Peyer's patch (tissue), 4 donors: ENCODE results near the gene H6PD. TPM values are rescaled to one million over a fixed set of nuclear protein-coding genes. Genes with fewer than 3 reads are reported as not detected.
"Not testable (repeated sequence)": the region's sequence is repeated elsewhere in the genome, so short reads cannot be mapped to it uniquely, and the experiment has no call there.

Experiments used
- DNase-seq, 3 donors: peaks; one replicate each; pipeline ENCODE4 v3.0.0-alpha.2; 2017 to 2019
- H3K27ac ChIP-seq, 4 donors: fragments of 200-600 bp; sonication (generic); one replicate each; pipeline ENCODE4 v1.5.1; 2016 to 2019
- H3K27me3 ChIP-seq, 2 donors: fragments of 200-600 bp; sonication (generic); one replicate each; pipeline ENCODE4 v1.5.1; 2019
- H3K36me3 ChIP-seq, 3 donors: fragments of 200-600 bp; sonication (generic); one replicate each; pipeline ENCODE4 v1.5.1; 2016 to 2019
- H3K4me1 ChIP-seq, 4 donors: fragments of 200-600 bp; sonication (generic); one replicate each; pipeline ENCODE4 v1.5.1; 2016 to 2019
- H3K4me3 ChIP-seq, 4 donors: fragments of 200-600 bp; sonication (generic); 1 replicate in 3 of 4; 2 replicates in 1 of 4; pipeline ENCODE4 v1.5.1; 2016 to 2019; ENCODE audit warnings: mild to moderate bottlenecking in 1 of 4
- H3K9me3 ChIP-seq, 4 donors: fragments of 200-600 bp; sonication (generic); one replicate each; pipeline ENCODE4 v1.5.1; 2016 to 2019; ENCODE audit warnings: mild to moderate bottlenecking in 1 of 4
- POLR2A ChIP-seq, 2 donors: fragments of 450-650 bp; IDR thresholded peaks; one replicate each; pipeline ENCODE4 v1.5.1; 2017; ENCODE audit warnings: antibody characterized with exemption in 2 of 2, mild to moderate bottlenecking in 2 of 2, moderate library complexity in 2 of 2
- total RNA-seq, 4 donors: library from RNA; depleted of rRNA; stranded (reverse); fragments of >200 nt; gene quantifications; one replicate each; pipeline ENCODE4 v1.1.0, GENCODE V29; 2016
- TF ChIP-seq, protein P1 (sequence below), 6 experiments: fragments of 450-650 bp in 4 of 6; fragments of 200-600 bp in 2 of 6; sonication (generic) in 1 of 6; IDR thresholded peaks; one replicate each; pipeline ENCODE4 v1.5.1; 2017 to 2019; ENCODE audit warnings: antibody characterized with exemption in 6 of 6, mild to moderate bottlenecking in 3 of 6, moderate library complexity in 1 of 6

Gene H6PD
- total RNA-seq, 4 donors from 2014 or later = 23.1 to 72.9 (median 37.2) TPM

DNA sequence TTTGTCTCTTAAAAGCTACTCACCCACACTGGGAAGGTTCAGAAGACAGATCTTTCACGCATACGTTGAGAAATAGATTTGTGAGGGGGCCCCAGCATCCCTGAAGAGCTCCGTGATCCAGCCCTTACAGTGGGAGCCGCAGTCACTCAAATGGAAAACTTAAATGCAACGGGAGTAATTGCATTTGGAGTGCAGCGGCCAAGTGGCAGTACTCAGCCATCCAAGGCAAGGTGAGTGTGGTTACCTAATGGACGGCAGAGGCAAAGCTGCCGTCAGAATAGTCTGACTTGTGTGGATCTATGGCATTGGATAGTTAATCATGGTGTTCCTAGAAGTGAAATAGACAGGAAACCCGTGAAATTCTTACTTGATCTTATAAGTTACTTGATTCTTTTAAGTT is 63.3 kb downstream of the H6PD start:
- no peak for TF ChIP-seq POLR2A (IDR thresholded peaks at IDR 0.05)
- TF ChIP-seq, protein P1, sequence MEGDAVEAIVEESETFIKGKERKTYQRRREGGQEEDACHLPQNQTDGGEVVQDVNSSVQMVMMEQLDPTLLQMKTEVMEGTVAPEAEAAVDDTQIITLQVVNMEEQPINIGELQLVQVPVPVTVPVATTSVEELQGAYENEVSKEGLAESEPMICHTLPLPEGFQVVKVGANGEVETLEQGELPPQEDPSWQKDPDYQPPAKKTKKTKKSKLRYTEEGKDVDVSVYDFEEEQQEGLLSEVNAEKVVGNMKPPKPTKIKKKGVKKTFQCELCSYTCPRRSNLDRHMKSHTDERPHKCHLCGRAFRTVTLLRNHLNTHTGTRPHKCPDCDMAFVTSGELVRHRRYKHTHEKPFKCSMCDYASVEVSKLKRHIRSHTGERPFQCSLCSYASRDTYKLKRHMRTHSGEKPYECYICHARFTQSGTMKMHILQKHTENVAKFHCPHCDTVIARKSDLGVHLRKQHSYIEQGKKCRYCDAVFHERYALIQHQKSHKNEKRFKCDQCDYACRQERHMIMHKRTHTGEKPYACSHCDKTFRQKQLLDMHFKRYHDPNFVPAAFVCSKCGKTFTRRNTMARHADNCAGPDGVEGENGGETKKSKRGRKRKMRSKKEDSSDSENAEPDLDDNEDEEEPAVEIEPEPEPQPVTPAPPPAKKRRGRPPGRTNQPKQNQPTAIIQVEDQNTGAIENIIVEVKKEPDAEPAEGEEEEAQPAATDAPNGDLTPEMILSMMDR (IDR thresholded peaks at IDR 0.05) = no peak
- no peaks in the 10 kb centered on the region for H3K9me3 ChIP-seq
- H3K36me3 ChIP-seq = no peaks in the 10 kb centered on the region
- no peak overlapping the region for H3K27ac ChIP-seq
- H3K4me3 ChIP-seq = no peak overlapping the region
- peaks cover 2 to 67% (median 13%) of the 10 kb centered on the region in 4 donors for H3K4me1 ChIP-seq
- H3K27me3 ChIP-seq = no peaks in the 10 kb centered on the region
- DNase-seq = no peak

- TF ChIP-seq, protein P1 (IDR thresholded peaks at IDR 0.05) = no peak
- TF ChIP-seq POLR2A (IDR thresholded peaks at IDR 0.05) = no peak
- H3K27me3 ChIP-seq = no peaks in the 10 kb centered on the region
- H3K4me1 ChIP-seq = peaks cover 3 to 71% (median 15%) of the 10 kb centered on the region in 4 donors
- H3K27ac ChIP-seq = peak overlapping the region in 1 of 4 donors; percentile 12
- no peaks in the 10 kb centered on the region for H3K9me3 ChIP-seq
- no peak overlapping the region for H3K4me3 ChIP-seq
- no peaks in the 10 kb centered on the region for H3K36me3 ChIP-seq
- DNase-seq = no peak
These were observed 63.7 kb downstream of the H6PD start for GRCh38 chr1:9298282-9298681.

DNA sequence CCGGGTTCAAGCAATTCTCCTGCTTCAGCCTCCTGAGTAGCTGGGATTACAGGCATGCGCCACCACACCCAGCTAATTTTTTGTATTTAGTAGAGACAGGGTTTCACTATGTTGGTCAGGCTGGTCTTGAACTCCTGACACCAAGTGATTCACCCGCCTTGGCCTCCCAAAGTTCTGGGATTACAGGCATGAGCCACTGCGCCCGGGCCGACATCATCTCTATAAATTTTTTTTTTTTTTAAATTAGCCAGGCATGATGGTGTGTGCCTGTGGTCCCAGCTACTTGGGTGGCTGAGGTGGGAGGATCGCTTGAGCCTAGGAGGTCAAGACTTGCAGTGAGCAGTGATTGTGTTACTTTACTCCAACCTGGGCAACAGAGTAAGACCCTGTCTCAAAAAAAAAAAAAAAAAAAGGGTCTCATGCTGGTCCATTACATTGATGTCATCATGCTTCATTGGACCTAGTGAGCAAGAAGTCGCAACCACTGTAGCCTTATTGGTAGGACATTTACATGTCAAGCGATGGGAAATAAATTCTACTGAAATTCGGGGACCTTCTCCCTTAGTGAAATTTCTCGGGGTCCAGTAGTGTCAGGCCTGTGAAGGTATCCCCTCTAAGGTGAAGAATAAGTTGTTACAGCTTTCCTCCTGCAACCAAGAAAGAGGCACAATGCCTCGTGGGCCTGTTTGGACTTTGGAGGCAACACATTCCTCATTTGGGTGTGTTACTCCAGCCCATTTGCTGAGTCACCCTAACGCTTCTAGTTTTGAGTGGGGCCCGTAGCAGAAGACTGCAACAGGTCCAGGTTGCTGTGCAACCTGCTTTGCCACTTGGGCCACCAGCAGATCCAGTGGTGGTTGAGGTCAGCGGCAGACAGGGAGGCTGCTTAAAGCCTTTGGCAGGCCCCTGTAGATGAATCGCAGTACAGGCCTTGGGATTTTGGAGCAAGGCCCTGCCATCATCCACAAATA is 65.3 kb downstream of the H6PD start:
- peak in 1 of 3 donors; percentile 83 for DNase-seq
- Histone ChIP-seq H3K4me1 (peaks cover 3 to 68% (median 17%) of the 10 kb centered on the region in 4 donors), H3K27ac (peak overlapping the region in 3 of 4 donors; percentile 49 to 74 (median 57))
- H3K4me3 ChIP-seq, H3K27me3 ChIP-seq, H3K9me3 ChIP-seq, H3K36me3 ChIP-seq: not testable (repeated sequence)

DNA sequence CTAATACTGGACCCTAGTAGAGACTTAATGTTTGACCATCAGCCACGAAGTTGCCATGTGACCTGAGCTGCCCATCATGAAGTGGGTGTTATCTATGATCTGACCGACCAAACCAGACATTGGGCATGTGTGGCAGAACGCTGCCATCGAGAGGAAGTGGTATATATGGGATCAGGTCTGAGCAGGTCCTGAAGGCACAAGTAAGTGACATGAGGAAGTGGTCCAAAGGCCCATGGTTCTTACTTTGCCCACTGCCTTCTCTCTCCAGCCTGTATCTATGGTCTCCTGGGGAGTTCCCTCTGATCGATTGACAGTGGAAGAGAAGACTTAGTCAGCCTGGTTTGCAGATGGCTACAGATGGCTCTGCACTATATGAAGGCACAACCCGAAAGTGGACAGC is 66.0 kb downstream of the H6PD start:
- no peaks in the 10 kb centered on the region for H3K27me3 ChIP-seq
- no peak for DNase-seq
- no peak for TF ChIP-seq POLR2A (IDR thresholded peaks at IDR 0.05)
- TF ChIP-seq, protein P1 (IDR thresholded peaks at IDR 0.05) = no peak
- peaks cover 3 to 61% (median 15%) of the 10 kb centered on the region in 4 donors for H3K4me1 ChIP-seq
- H3K36me3 ChIP-seq = no peaks in the 10 kb centered on the region
- no peaks in the 10 kb centered on the region for H3K9me3 ChIP-seq
- H3K4me3 ChIP-seq = no peak overlapping the region
- H3K27ac ChIP-seq = peak overlapping the region in 3 of 4 donors; percentile 49 to 74 (median 57)

DNA sequence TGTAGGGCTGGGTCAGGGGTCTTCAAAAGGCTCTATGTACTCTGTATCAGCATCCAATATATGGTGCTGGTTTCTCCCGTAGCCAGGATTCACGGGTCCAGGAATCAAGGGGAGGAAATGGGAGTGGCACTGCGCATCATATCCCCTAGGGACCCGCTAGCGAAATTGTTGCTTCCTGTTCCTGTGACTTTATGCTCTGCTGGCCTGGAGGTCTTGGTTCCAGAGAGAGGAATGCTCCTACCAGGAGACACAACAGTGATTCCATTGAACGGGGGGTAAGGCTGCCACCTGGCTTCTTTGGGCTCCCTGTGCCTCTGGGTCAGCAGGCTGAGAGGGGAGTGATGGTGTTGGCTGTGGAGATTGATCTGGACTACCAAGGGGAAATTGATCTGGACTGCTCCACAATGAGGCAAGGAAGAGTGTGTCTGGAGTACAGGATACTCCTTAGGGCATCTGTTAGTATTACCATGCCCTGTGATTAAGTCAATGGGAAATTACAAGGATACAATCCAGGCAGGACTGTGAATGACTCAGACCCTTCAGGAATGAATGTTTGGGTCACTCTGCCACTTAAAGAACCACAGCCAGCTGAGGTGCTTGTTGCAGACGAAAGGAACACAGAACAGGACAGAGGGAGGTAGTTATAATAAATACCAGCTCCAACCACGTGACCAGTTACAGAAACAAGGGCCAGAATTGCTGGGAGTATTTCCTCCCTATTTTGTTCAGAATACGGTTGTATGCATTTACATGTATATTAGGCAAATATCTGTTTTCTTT is 68.4 kb downstream of the H6PD start:
- TF ChIP-seq, protein P1 (IDR thresholded peaks at IDR 0.05) = no peak
- TF ChIP-seq POLR2A (IDR thresholded peaks at IDR 0.05) = no peak
- Histone ChIP-seq H3K36me3 (no peaks in the 10 kb centered on the region), H3K27ac (peak overlapping the region in 3 of 4 donors; percentile 32 to 81 (median 71)), H3K4me1 (peaks cover 3 to 37% (median 12%) of the 10 kb centered on the region in 4 donors), H3K4me3 (no peak overlapping the region), H3K9me3 (no peaks in the 10 kb centered on the region), H3K27me3 (no peaks in the 10 kb centered on the region)
- DNase-seq = no peak
